Measurements from ENCODE around the gene MEN1. TPM values are rescaled to one million over a fixed set of nuclear protein-coding genes. Genes with fewer than 3 reads are reported as not detected.

Gene MEN1
- total RNA-seq, 2 experiments from 2014 or later, result 25.8 to 29.0 TPM

DNA sequence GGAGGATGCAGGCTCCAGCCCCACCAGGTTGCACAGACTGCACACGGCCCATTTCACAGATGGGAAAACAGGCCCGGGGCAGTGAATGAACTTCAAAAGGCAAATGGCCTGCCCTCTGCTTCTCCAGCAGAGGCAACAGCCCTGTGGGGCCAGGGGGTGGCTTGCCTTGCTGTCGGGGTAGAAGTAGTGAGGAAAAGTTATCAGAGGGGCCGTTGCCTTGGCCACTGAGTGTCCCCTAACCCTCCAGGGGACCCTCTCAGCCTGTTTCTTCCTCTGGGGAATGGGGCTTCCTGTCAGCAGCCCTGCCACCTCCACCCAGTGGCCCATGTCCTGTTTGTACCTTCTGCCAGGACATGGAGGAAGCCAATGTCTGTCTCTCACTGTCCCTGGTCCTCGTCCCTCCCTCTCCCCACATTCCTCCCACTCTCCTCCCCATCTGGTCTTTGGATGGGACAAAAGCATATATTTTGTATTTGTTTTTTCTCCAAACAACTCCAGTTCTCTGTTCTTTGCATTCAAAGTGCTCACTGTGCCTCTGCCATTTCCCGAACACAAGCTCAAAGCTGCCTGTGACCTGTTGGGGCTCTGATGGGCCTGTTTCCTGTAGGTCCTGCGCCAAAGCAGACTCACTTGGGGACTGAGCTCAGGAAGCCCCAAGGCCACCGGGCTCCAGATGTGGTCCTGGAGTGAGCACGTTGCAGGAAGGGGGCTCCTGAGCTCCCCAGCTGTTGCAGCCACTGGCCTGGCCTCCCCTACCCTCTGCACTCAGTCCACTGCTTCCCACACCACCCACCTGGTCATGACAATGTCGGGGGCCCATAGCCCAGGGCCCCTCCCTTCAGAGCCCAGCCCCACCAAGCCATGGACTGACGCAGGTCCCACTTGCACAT, 16.8 kb downstream of the MEN1 start:
- intact Hi-C loops (cut with micrococcal nuclease), result no loop called here
- Mint-ChIP-seq H3K27me3 (no peaks in the 10 kb centered on the region), H3K36me3 (ENCODE audit: low read depth) (peaks cover 10% of the 10 kb centered on the region), H3K27ac (peak overlapping the region; percentile 71), H3K4me3 (no peak overlapping the region), H3K9me3 (no peaks in the 10 kb centered on the region), H3K4me1 (ENCODE audit: low read depth) (peaks cover 19% of the 10 kb centered on the region)
- POLR2A ChIA-PET, result interaction anchor here (1.1 to 1.9 kb wide), 3 partner anchors 9 to 25 kb away, joined by 3 to 8 read pairs (median 3); no protein-coding TSS in a partner anchor
- ATAC-seq (no peak), DNase-seq (no peak)
- CTCF ChIA-PET, result interaction anchor here (1.1 to 2.2 kb wide), 2 partner anchors 15 to 55 kb away, joined by 3 to 6 read pairs; partner anchors contain the start of gene SF1
- TF ChIP-seq, protein P1, sequence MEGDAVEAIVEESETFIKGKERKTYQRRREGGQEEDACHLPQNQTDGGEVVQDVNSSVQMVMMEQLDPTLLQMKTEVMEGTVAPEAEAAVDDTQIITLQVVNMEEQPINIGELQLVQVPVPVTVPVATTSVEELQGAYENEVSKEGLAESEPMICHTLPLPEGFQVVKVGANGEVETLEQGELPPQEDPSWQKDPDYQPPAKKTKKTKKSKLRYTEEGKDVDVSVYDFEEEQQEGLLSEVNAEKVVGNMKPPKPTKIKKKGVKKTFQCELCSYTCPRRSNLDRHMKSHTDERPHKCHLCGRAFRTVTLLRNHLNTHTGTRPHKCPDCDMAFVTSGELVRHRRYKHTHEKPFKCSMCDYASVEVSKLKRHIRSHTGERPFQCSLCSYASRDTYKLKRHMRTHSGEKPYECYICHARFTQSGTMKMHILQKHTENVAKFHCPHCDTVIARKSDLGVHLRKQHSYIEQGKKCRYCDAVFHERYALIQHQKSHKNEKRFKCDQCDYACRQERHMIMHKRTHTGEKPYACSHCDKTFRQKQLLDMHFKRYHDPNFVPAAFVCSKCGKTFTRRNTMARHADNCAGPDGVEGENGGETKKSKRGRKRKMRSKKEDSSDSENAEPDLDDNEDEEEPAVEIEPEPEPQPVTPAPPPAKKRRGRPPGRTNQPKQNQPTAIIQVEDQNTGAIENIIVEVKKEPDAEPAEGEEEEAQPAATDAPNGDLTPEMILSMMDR (IDR thresholded peaks at IDR 0.05), result no peak

DNA sequence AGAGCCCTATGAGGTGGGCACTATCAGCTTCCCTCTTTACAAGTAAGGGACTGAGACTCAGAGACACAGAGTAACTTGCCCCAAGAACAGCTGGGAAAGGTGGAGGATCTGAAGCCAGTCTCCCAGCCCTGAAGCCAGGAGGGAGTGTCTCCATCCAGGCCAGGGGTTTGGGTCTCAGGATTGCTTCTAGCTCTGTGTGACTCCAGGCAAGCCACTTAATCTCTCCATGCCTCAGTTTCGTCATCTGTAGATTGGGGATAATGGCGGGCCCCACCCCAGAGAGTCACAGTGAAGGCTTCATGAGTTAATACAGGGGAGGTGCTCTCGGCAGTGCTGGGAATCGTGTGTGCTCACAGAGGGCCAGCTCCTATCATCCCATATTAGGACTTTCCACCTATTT, 17.9 kb downstream of the MEN1 start:
- Mint-ChIP-seq H3K27me3 (no peaks in the 10 kb centered on the region), H3K4me1 (ENCODE audit: low read depth) (peaks cover 20% of the 10 kb centered on the region), H3K36me3 (ENCODE audit: low read depth) (peaks cover 9% of the 10 kb centered on the region), H3K9me3 (no peaks in the 10 kb centered on the region), H3K4me3 (no peak overlapping the region), H3K27ac (peak overlapping the region; percentile 5)
- no peak for ATAC-seq
- TF ChIP-seq, protein P1 (IDR thresholded peaks at IDR 0.05), result no peak
- ChIA-PET CTCF (no interaction called here), POLR2A (interaction anchor here (1.9 to 2.1 kb wide), 2 partner anchors 10 to 14 kb away, joined by 8 to 10 read pairs; partner anchors contain the start of gene SF1)
- no peak for DNase-seq
- intact Hi-C loops (cut with micrococcal nuclease), result no loop called here

DNA sequence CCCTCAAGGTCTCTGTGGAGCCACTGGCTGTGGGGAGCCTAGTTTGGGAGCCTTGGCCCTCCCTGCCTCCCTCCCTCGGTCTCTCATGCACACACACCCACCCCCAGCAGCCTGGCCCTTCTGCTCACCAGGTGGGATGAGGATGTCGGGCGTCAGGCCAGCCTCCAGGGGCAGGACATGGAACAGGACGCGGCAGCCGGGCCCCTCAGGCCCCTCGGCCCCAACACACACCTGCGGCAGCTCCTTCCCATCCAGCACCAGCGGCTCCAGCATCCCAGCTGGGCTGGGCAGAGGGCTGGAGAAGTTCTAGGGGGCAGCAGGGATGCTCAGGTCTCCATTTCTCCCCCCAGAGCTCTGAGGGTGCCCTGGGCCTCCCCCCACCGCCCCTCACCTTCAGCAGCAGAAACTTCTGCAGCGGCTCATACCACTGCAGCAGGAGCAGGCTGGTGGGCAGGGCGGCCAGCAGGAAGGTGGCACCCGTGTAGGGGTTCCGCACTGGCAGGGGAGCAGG, 18.5 kb downstream of the MEN1 start:
- ATAC-seq, result no peak
- peaks cover 9% of the 10 kb centered on the region for H3K36me3 Mint-ChIP-seq (ENCODE audit: low read depth)

DNA sequence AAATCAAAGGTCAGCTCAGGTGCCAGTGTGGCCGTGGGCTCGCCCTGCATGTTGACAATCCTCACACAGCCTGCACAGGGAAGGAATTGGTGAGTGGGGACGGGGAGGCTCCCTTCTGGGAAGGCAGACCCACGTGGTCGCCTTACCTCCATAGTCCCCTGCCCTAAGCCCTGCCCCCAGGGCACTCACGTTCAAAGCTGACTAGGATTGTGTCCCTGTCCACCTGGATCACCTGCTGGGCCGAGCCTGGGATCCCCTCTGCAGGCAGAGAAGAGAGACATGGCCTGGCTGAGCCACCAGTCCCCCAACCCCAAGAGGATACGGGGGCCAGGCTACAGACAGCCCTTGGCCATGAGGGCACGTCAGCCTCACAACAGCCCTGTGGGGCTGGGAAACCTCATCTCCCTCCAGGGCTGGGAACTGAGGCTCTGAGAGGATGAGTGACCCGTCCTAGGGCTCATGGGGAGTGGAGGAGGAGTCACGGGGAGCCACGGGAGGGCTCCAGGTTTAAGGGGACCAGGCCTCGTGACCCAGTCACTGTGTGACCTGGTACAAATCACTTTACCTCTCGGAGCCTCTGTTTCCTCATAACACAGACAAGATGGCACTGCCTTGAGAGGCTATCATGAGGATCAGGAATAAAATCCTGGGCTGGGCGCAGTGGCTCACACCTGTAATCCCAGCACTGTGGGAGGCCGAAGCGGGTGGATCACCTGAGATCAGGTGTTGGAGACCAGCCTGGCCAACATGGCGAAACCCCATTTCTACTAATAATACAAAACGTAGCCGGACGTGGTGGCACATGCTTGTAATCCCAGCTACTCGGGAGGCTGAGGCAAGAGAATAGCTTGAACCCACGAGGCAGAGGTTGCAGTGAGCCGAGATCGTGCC, 19.9 kb downstream of the MEN1 start:
- no peak overlapping the region for H3K4me3 Mint-ChIP-seq
- DNase-seq (no peak), ATAC-seq (no peak)
- H3K27me3 Mint-ChIP-seq, result no peaks in the 10 kb centered on the region
- no peak overlapping the region for H3K27ac Mint-ChIP-seq
- TF ChIP-seq, protein P1 (IDR thresholded peaks at IDR 0.05), result no peak
- intact Hi-C loops (cut with micrococcal nuclease), result no loop called here
- CTCF ChIA-PET, result no interaction called here
- no peaks in the 10 kb centered on the region for H3K9me3 Mint-ChIP-seq
- POLR2A ChIA-PET, result no interaction called here
- no peaks in the 10 kb centered on the region for H3K36me3 Mint-ChIP-seq (ENCODE audit: low read depth)
- peaks cover 13% of the 10 kb centered on the region for H3K4me1 Mint-ChIP-seq (ENCODE audit: low read depth)

More for the DNA sequence above, 18.5 kb downstream of the MEN1 start:
- Mint-ChIP-seq H3K4me1 (ENCODE audit: low read depth) (peaks cover 20% of the 10 kb centered on the region), H3K27me3 (no peaks in the 10 kb centered on the region), H3K9me3 (no peaks in the 10 kb centered on the region), H3K4me3 (no peak overlapping the region), H3K27ac (no peak overlapping the region)
- CTCF ChIA-PET, result no interaction called here
- intact Hi-C loops (cut with micrococcal nuclease), result no loop called here
- POLR2A ChIA-PET, result interaction anchor here (1.0 to 2.1 kb wide), 3 partner anchors 10 to 19 kb away, joined by 3 to 10 read pairs (median 8); partner anchors contain the start of gene SF1
- DNase-seq, result no peak
- TF ChIP-seq, protein P1 (IDR thresholded peaks at IDR 0.05), result no peak

Data from activated CD8-positive, alpha-beta T cell treated with anti-CD3 and anti-CD28 coated beads for 36 hours (primary cell).